DND-41 (cell line): Measurements from ENCODE around the gene TEDC2.

Source experiments
- ATAC-seq: fragments of 200-7000 bp; cut with Tn5 transposase; 3 replicates; pipeline ENCODE4 v1.9.1; 2021; ENCODE audit warnings: low read depth; ENCODE audit not compliant: insufficient read depth
- DNase-seq: peaks from one replicate; pipeline ENCODE4 v3.0.0-alpha.2; 2020
- H2AFZ ChIP-seq: 2 replicates; pipeline ENCODE4 v1.6.0; 2012; ENCODE audit warnings: low read depth, low read length
- H3K27ac ChIP-seq: 2 replicates; pipeline ENCODE4 v1.5.1; 2012; ENCODE audit warnings: low read length, inconsistent platforms
- H3K27me3 ChIP-seq: fragments of 200-600 bp; sonication (generic); 2 replicates; pipeline ENCODE4 v1.6.0; 2012; ENCODE audit warnings: low read length, mild to moderate bottlenecking, inconsistent platforms; ENCODE audit not compliant: insufficient read depth, poor library complexity
- H3K36me3 ChIP-seq: 2 replicates; pipeline ENCODE4 v1.5.1; 2012; ENCODE audit warnings: low read length, inconsistent platforms; ENCODE audit not compliant: insufficient read depth
- H3K4me1 ChIP-seq: 2 replicates; pipeline ENCODE4 v1.5.1; 2012; ENCODE audit warnings: mild to moderate bottlenecking, low read length; ENCODE audit not compliant: insufficient read depth
- H3K4me2 ChIP-seq: 2 replicates; pipeline ENCODE4 v1.6.0; 2012; ENCODE audit warnings: mild to moderate bottlenecking, moderate library complexity, low read length, inconsistent platforms; ENCODE audit not compliant: insufficient read depth
- H3K4me3 ChIP-seq, 2 experiments: fragments of 200-600 bp in 1 of 2; shearing (Covaris generic) in 1 of 2; 2 replicates each; pipeline ENCODE4 v1.5.1; 2012 to 2016; ENCODE audit warnings: inconsistent platforms in 2 of 2, low read length in 2 of 2, mild to moderate bottlenecking in 2 of 2, low read depth in 1 of 2, moderate library complexity in 1 of 2
- H3K79me2 ChIP-seq: 2 replicates; pipeline ENCODE4 v1.6.0; 2012; ENCODE audit warnings: low read length, inconsistent platforms; ENCODE audit not compliant: insufficient read depth
- H3K9ac ChIP-seq: 2 replicates; pipeline ENCODE4 v1.6.0; 2012; ENCODE audit warnings: low read depth, mild to moderate bottlenecking, inconsistent platforms, low read length, moderate library complexity
- H3K9me3 ChIP-seq: 2 replicates; pipeline ENCODE4 v1.5.1; 2012; ENCODE audit warnings: low read length, moderate library complexity, mild to moderate bottlenecking, inconsistent platforms; ENCODE audit not compliant: insufficient read depth, severe bottlenecking
- H4K20me1 ChIP-seq: 2 replicates; pipeline ENCODE4 v1.6.0; 2012; ENCODE audit warnings: low read length; ENCODE audit not compliant: insufficient read depth
- CTCF ChIP-seq: IDR thresholded peaks from 2 replicates; pipeline ENCODE4 v1.5.1; 2012; ENCODE audit warnings: borderline replicate concordance, low read length, moderate library complexity, mild to moderate bottlenecking; ENCODE audit not compliant: poor library complexity, severe bottlenecking; ENCODE audit errors: extremely low read depth
- EZH2 ChIP-seq: IDR thresholded peaks from 3 replicates; pipeline ENCODE4 v1.6.1; 2012; ENCODE audit warnings: borderline replicate concordance, low read depth, mild to moderate bottlenecking, moderate library complexity, low read length, inconsistent platforms; ENCODE audit not compliant: severe bottlenecking

The TEDC2 gene

DNA sequence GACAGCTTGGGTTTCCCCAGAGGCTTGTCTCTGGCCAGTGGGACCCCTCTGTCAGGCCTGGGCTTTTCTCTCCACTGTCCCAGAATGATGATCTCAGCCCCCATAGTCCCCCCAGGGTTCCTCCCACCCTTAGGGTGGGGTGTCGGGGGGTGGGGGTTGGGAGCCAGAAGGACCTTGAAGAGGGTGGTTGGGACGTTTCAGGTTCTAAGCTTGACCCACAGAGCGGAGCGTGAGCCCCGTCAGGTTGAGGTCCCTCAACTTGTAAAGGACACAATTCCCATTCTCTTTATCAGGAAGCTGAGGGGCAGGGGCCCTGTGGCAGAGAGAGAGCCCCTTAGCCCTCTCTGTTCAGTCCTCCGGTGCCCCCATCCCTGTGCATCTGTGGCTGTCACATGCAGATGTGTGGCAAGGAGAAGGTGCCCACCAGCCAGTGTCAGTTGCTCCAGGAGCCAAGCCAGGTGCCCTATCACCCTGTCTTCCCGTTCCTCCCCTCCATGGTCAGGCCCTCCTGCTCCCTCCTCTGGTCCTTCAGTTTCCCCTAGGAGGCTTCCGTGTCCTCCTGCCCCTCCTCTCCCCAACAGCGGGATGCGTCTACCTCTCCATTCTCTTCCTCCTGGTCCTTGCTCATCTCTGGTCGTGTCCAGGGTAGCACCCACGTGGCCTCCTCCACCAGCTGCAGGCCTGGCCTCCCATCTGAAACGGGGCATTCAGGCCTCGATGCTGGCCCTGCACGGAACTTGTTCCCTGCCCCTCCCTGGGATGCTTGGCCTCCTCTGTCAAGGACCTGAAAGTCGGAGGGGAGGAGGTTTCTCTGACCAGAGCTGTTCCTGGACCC is 9.7 kb downstream of the TEDC2 start:
- Histone ChIP-seq H2AFZ (no peak overlapping the region), H3K36me3 (no peaks in the 10 kb centered on the region; the same call in 1 of the 2 replicates), H3K79me2 (0 out of 2 replicates have a peak, but pooled peaks cover 3% of the 10 kb centered on the region), H3K4me2 (peak overlapping the region; percentile 36), H3K4me3 (no peak overlapping the region), H3K27ac (peak overlapping the region; percentile 66), H3K4me1 (peaks cover 74% of the 10 kb centered on the region), H4K20me1 (peaks cover 50% of the 10 kb centered on the region), H3K9me3 (no peaks in the 10 kb centered on the region), H3K27me3 (peaks cover 41% of the 10 kb centered on the region), H3K9ac (peak overlapping the region; percentile 13; the same call in 1 of the 2 replicates)
- ATAC-seq: no peak
- TF ChIP-seq CTCF (no peak), EZH2 (no peak)
- DNase-seq: no peak

GRCh38 chr16:2470234-2470601 is 10.3 kb downstream of the TEDC2 start:
- Histone ChIP-seq H3K27ac (peak overlapping the region; percentile 66), H3K27me3 (peaks cover 41% of the 10 kb centered on the region), H3K4me1 (peaks cover 74% of the 10 kb centered on the region), H3K9ac (no peak overlapping the region), H2AFZ (no peak overlapping the region), H4K20me1 (peaks cover 50% of the 10 kb centered on the region), H3K36me3 (no peaks in the 10 kb centered on the region; the same call in 1 of the 2 replicates), H3K79me2 (peaks cover 4% of the 10 kb centered on the region; the same call in 1 of the 2 replicates), H3K4me3 (no peak overlapping the region), H3K4me2 (0 out of 2 replicates have a peak overlapping the region, but pooled peaks have one; percentile 80), H3K9me3 (no peaks in the 10 kb centered on the region)
- TF ChIP-seq CTCF: no peak
- no peak for TF ChIP-seq EZH2
- ATAC-seq (no peak), DNase-seq (no peak)

GRCh38 chr16:2470603-2471015 is 10.7 kb downstream of the TEDC2 start:
- H3K27ac ChIP-seq: peak overlapping the region; percentile 66
- no peak for DNase-seq
- H3K27me3 ChIP-seq: peaks cover 41% of the 10 kb centered on the region
- ATAC-seq: no peak
- peak overlapping the region; percentile 80; the same call in 1 of the 2 replicates for H3K4me2 ChIP-seq
- no peak overlapping the region for H2AFZ ChIP-seq
- peaks cover 7% of the 10 kb centered on the region for H3K79me2 ChIP-seq
- peaks cover 48% of the 10 kb centered on the region for H4K20me1 ChIP-seq
- no peaks in the 10 kb centered on the region; the same call in 1 of the 2 replicates for H3K36me3 ChIP-seq
- no peak for TF ChIP-seq EZH2
- no peak for TF ChIP-seq CTCF
- H3K9me3 ChIP-seq: no peaks in the 10 kb centered on the region
- no peak overlapping the region for H3K4me3 ChIP-seq
- peaks cover 76% of the 10 kb centered on the region for H3K4me1 ChIP-seq
- H3K9ac ChIP-seq: no peak overlapping the region; the same call in 1 of the 2 replicates
